ENCODE data around the gene TAF7L. TPM values are rescaled to one million over a fixed set of nuclear protein-coding genes. Genes with fewer than 3 reads are reported as not detected.

TAF7L gene
- total and polyA plus RNA-seq, 2 of the 13 experiments (the other 11 are each of a cell fraction or from before 2014, with no cell fraction given), result 0.05 TPM; not detected in 1

GRCh38 chrX:101219864-101220346, 71.2 kb downstream of the TAF7L start:
- ATAC-seq (no peak), FAIRE-seq (no peak), DNase-seq (ENCODE audit: low spot score) (no peak)
- Histone ChIP-seq H3K9ac (ENCODE audit: insufficient read depth, low read depth, low read length) (no peak overlapping the region), H3K36me3 (replicated peaks in 1 of 2; ENCODE audit: control insufficient read depth in 1 of 2, insufficient read depth in 2 of 2, low read length in 2 of 2) (no peaks in the 10 kb centered on the region), H3K9me3 (ENCODE audit: low read length) (no peaks in the 10 kb centered on the region), H4K20me1 (ENCODE audit: insufficient read depth, low read length) (no peaks in the 10 kb centered on the region), H3K4me1 (ENCODE audit: insufficient read depth, low read length) (no peaks in the 10 kb centered on the region), H3K4me2 (ENCODE audit: low read depth, low read length) (no peak overlapping the region), H3K27me3 (ENCODE audit: control insufficient read depth in 1 of 2, insufficient read depth in 2 of 2, low read length in 2 of 2) (peaks cover 1 to 4% of the 10 kb centered on the region in 2 experiments; a peak in 2 of 5 replicates), H2AFZ (ENCODE audit: low read length) (no peak overlapping the region), H3K4me3 (replicated peaks in 1 of 3; ENCODE audit: insufficient read depth in 1 of 3, low read depth in 2 of 3, low read length in 3 of 3) (no peak overlapping the region), H3K79me2 (ENCODE audit: insufficient read depth, low read length) (no peaks in the 10 kb centered on the region), H3K27ac (ENCODE audit: extremely low read length, insufficient read depth, low read length) (no peak overlapping the region)
- ChIA-PET POLR2A (no interaction called here), CTCF (ENCODE audit: low intra/inter-chr PET ratio, low total read pairs) (no interaction called here)
- WGBS (ENCODE audit: low lambda C conversion rate), result 27% methylated on average over 10 of the region's 12 CpGs
- intact Hi-C loops (cut with micrococcal nuclease; ENCODE audit: unreplicated experiment), result no loop called here
- TF ChIP-seq ZNF75D (CRISPR knock-in tag; IDR thresholded peaks at IDR 0.05; ENCODE audit: borderline replicate concordance), result no peak
- no peak for TF ChIP-seq GZF1 (CRISPR knock-in tag; IDR thresholded peaks at IDR 0.05)
- TF ChIP-seq ZXDC (CRISPR knock-in tag; IDR thresholded peaks at IDR 0.05), result no peak
- TF ChIP-seq TERF1 (CRISPR knock-in tag; IDR thresholded peaks at IDR 0.05), result no peak
- TF ChIP-seq ZNF713 (CRISPR knock-in tag; IDR thresholded peaks at IDR 0.05), result no peak
- TF ChIP-seq MXD3 (CRISPR knock-in tag; IDR thresholded peaks at IDR 0.05), result no peak
- TF ChIP-seq FOXA3 (CRISPR knock-in tag; IDR thresholded peaks at IDR 0.05), result no peak
- TF ChIP-seq ARID2 (CRISPR knock-in tag; IDR thresholded peaks at IDR 0.05; ENCODE audit: borderline replicate concordance), result no peak
- no peak for TF ChIP-seq TCF7 (IDR thresholded peaks at IDR 0.05; ENCODE audit: low read depth)
- TF ChIP-seq DRAP1 (CRISPR knock-in tag; IDR thresholded peaks at IDR 0.05), result no peak
- TF ChIP-seq MYC (CRISPR knock-in tag; IDR thresholded peaks at IDR 0.05; ENCODE audit: borderline replicate concordance), result no peak
- TF ChIP-seq POLR2A (IDR thresholded peaks at IDR 0.05; ENCODE audit: insufficient read depth in 1 of 2, low read depth in 2 of 2, low read length in 2 of 2), result no peak
- TF ChIP-seq ZNF512 (CRISPR knock-in tag; IDR thresholded peaks at IDR 0.05), result no peak
- no peak for TF ChIP-seq SRF (IDR thresholded peaks at IDR 0.05; ENCODE audit: low read depth, low read length)
- no peak for TF ChIP-seq ZNF780A (CRISPR knock-in tag; IDR thresholded peaks at IDR 0.05)
- no peak for TF ChIP-seq CBX2 (IDR thresholded peaks at IDR 0.05; ENCODE audit: low read depth, low read length)
- no peak for TF ChIP-seq CBX2 (CRISPR knock-in tag; IDR thresholded peaks at IDR 0.05; ENCODE audit: low read depth)
- no peak for TF ChIP-seq TFAP4 (IDR thresholded peaks at IDR 0.05; ENCODE audit: borderline replicate concordance, low read depth)
- no peak for TF ChIP-seq MIER3 (CRISPR knock-in tag; IDR thresholded peaks at IDR 0.05; ENCODE audit: borderline replicate concordance)
- no TSS peak for BruUV-seq (replicated peaks)
- in situ Hi-C loops (cut with HindIII; ENCODE audit: extremely low pct_ligation_motif_present, low pct_unique_long_range_greater_than_20kb), result no loop called here

Data from HepG2 (cell line).